Activated CD4-positive, CD25-positive, alpha-beta regulatory T cell treated with anti-CD3 and anti-CD28 coated beads, Interleukin-2, amount 50 U/mL, for 24 hours (primary cell): ENCODE measurements around the gene IQCE.

ENCODE experiments used
- ATAC-seq, 2 donors: fragments of 150-1000 bp; cut with Tn5 transposase; one replicate each; pipeline ENCODE4 v1.10.0; 2021; ENCODE audit warnings: mild to moderate bottlenecking in 1 of 2, moderate library complexity in 1 of 2

The IQCE gene

DNA sequence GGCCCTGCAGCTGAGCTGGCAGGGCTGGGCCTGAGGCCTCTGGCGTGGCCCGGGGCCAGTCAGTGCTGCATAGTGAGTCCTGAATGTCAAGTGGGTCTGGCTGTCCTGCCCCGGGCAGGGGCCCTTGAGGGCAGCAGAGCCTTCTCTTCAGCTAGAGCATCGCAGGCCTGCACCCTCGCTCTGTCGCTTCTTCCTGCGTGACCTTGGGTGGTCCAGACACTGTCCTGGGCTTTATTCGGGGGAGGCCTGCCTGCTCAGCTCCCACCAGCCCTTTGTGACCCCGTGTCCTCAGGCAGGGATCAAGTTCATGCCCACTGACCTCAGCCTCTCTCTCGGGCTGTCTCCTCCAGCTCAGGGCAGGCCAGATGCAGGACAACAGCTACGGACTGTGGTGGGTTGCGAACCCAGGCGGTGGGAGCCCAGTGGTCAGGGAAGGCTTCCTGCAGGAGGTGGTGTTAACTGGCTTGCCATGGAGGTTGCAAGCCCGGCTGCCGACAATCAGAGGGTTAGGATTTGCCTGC is 76.4 kb downstream of the IQCE start:
- no peak for ATAC-seq

DNA sequence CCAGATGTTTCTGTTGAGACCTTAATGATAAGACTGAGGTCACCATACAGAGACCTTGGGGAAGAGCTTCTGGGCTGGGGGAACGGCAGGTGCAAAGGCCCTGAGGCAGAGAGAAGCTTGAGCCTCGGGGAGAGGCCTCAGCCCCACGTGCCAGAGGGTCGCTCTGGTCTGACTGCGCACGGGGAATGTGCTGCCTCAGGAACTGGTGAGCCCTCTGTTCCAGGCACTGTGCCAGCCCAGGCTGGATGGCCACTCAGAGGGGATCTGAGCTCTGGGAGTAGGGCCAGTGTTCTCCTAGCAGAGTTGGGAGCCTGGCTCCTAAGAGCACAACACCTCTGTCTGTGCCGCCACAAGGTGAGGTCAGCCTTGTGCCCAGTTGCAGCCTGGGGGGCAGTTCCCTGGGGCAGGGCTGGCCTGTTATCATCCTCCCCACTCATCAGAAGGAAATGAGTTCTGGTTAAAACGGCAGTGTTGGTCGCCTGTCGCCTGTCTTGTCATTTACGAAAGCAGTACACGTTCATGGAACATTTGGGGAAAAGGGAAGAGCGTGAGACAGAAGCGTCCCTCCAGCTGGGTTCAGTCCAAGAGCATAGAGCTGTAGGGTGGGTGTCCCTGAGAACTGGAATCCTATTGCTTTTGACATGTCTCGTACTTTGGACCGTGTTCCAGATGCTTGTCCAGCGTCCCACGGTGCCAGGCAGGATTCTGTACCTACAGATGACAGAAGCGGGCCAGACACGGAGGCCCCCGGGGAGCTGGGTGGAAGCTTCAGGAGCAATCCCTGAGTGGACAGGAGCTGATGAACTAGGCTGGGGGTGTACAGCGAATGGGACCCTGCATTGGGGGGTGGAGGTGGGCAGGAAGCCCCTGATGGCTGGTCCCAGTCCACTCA is 77.3 kb downstream of the IQCE start:
- ATAC-seq = no peak

- no peak for ATAC-seq
Measured at GRCh38 chr7:2637066-2637471, 78.3 kb downstream of the IQCE start.

GRCh38 chr7:2637505-2638223 is 78.9 kb downstream of the IQCE start:
- no peak for ATAC-seq

- ATAC-seq = no peak
Measured at GRCh38 chr7:2638224-2638991, 79.6 kb downstream of the IQCE start.

DNA sequence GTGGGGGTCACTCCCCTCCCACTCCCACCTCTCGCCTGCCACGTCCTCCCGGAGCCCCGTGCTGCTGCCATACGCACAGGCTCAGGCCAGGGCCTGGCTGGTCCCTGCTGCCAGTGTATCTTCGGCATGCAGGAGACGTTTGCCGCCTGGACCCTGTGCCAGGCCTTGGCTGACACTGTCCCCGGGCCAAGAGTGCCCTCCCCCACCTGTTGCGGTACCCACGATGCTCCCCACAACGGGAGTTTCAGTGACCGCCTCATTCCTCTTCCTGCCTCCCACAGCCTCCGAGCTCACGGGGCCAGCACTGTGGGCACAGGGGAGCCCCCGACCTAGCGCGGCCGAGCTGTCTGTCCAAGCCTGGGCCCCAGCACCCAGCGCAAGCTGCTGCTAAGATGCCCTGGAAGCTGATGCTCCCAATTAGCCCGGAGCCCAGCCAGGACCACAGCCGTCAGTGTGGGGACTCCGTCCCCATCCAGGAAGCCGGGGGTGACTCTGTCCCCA is 80.5 kb downstream of the IQCE start:
- ATAC-seq = no peak

GRCh38 chr7:2639695-2640481 is 81.1 kb downstream of the IQCE start:
- no peak for ATAC-seq

- ATAC-seq = no peak
Measured at GRCh38 chr7:2640482-2640830, 81.7 kb downstream of the IQCE start.

- no peak for ATAC-seq
Measured at GRCh38 chr7:2640846-2641316, 82.1 kb downstream of the IQCE start.

DNA sequence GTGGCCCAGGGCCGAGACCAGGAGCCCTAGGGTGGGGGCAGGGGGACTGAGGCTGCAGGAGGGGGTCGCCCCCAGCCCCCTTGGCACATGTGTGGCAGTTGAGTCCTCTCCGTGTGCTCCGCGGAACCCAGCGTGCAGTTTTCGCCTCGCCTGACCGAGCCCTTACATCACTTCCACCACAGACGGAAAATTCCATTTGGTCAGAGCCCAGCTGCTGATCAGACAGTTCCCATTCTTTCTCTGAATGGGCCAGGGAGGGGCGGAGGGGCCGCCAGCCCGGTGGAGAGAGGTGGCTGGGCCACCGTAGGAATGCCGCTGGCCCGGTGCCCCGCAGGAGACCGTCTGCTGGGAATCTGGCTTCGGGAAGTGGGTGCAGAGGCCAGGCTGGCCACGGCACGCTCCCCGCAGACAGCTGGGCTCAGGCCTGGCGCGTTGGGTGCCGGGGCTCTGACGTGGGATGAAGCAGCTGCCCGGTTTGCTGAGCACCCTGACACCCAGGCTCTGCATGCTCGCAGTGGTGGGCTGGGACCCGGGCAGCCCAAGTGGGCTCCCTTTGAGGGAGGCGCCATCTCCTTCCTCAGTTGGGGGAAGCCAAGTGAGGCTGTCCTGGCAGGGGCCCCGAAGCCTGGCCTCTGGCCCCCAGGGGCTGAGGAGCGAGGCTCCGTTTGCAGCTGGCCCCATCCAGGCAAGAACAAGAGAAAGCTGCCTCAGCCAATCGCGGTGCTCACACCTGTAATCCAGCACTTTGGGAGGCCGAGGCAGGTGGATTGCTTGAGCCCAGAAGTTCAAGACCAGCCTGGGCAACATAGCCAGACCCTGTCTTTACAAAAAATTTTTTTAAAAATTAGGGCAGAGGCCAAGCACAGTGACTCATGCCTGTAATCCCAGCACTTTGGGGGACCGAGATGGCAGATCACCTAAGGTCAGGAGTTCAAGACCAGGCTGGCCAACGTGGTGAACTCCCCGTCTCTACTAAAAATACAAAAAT is 82.9 kb downstream of the IQCE start:
- ATAC-seq = peak in 1 of 2 donors; percentile 14

DNA sequence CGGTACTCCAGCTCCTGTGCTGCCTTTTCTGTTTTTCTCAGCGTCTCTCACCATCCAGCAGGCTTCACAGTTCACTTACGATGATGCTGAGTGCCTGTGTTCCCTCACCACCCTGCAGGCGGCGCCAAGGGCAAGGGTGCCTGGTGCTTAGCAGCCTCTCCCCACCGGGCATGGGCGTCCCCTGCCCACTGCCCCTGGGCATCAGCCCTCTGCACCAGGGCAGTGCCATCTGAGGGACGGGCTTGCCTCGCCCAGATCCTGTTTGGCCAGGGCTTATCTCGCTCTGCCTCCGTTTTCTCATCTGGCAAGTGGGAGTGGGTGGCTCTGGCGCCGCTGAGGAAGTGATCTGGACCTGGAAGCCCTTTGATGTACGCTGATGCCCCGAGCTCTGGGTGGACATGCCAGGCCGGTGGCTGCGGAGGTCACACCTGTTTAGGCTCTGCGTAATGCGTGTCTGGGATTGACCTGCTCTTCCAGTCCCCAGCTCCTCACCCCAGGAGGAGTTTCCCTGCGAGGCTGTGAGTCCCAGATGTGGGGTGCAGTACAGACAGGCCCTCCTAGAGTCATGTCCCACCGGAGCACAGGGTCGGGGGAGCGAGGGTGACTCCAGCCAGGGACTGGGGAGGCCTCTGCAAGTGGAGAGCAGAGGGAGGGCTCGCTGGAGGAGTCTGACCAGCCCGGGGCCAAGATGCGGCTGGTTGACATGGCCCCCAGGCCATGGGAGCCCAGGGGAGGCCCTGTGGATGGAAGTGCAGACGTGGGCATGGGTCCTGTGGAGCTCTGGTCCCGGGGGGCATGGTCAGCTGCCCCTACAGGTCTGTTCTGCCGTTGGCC is 84.8 kb downstream of the IQCE start:
- ATAC-seq = no peak

- ATAC-seq = no peak
Measured at GRCh38 chr7:2644220-2644561, 85.4 kb downstream of the IQCE start.

DNA sequence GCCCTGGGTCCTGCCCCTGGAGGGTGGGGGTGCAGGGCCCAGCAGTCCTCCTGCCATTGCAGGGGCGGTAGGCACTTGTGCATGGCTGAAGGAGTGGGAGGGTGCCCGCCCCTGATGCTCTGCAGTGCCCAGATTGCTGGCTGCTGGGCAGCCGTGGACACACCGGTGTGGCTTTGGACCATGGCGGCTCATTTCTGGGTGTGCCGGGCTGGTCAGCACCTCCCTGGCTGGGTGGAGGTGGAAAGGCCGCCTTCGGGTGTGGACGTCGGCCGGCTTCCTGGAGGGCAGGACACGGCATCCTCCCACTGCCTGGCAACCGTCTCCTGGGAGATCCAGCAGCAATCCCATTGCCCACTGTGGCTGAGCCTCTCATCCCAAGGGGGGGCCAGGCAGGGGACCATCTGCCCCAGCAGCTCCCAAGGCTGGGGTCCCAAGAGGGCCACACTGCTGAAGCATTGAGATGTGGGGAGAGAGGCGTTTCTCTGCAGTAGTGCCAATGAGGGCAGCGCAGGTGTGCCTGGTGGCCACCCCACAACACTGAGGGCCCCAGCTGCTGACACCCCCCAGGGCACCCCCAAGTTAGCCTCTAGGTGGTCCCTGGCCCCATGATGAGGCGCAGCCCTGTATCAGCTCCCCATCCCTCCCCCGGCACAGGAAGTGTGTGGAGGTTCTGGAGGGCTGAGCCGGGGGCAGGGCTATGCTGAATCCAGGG is 85.9 kb downstream of the IQCE start:
- peak; percentile 39 to 46 for ATAC-seq

DNA sequence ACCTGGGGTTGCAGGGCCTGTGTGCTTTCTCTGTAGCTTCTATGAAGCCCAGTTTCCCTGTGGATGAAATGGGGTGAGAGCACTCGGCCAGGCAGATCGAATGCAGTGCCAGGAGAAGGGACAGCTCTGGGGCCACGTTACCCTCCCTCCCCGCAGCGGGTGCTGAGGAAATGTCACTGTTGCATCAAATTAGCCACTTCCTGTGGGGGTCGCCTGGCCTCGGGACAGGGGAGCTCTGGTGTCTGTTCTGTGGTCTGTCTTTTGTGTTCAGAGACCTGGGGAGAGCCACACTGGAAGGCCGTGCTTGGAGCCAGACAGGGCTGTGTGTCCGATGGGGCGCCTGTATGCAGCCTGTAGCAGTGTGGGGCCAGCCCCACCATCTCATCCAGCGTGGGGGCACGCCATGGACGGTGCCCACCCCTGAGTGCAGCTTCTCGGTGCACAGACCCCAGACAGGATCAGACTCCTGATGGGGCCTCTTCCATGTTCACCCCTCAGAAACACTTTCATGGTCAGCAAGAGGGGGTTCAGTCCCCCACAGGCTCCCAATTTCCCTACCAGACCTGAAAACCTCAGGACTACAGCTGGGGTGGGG is 86.6 kb downstream of the IQCE start:
- ATAC-seq = peak; percentile 62 to 66

DNA sequence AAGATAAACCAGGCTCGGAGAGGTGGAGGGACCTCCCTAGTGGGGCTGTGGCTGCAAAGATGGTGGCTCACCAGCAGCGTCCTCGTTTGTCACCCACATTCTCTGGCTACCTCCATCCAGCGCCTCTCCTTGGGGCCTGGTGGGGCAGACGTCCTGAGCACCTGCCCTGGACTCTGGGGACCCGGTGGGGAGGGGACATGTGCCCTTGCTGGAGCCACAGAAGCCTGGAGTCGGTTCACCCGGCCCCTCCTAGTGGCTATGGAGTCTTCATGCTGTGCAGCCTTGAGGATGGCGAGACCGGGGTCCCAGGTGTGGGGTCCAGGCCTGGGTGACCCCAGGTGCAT is 87.5 kb downstream of the IQCE start:
- ATAC-seq = no peak

- ATAC-seq = no peak
Measured at GRCh38 chr7:2646680-2647571, 88.1 kb downstream of the IQCE start.

- ATAC-seq = no peak
Measured at GRCh38 chr7:2647594-2648172, 88.9 kb downstream of the IQCE start.
